HG02623 (cell line): ENCODE data around the gene HIBADH.
"Not testable (repeated sequence)": the region's sequence is repeated elsewhere in the genome, so short reads cannot be mapped to it uniquely, and the experiment has no call there.

Experiments used
- ATAC-seq: cut with Tn5 transposase; IDR thresholded peaks from one replicate; pipeline ENCODE4 v1.9.1; 2021; ENCODE audit warnings: moderate library complexity; ENCODE audit not compliant: unreplicated experiment

HIBADH gene

DNA sequence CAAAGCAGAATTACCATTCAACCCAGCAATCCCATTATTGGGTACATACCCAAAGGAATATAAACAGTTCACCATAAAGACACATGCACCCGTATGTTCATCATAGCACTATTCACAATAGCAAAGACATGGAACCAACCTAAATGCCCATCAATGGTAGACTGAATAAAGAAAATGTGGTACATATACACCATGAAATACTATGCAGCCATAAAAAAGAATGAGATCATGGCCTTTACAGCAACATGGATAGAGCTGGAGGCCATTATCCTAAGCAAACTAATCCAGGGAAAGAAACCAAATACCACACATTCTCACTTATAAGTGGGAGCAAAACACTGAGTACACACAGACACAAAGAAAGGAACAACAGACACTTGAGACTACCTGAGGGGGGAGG, 23.6 kb downstream of the HIBADH start:
- not testable (repeated sequence) for ATAC-seq

- ATAC-seq, result no peak
These were observed 26.2 kb downstream of the HIBADH start for GRCh38 chr7:27636326-27637006.

DNA sequence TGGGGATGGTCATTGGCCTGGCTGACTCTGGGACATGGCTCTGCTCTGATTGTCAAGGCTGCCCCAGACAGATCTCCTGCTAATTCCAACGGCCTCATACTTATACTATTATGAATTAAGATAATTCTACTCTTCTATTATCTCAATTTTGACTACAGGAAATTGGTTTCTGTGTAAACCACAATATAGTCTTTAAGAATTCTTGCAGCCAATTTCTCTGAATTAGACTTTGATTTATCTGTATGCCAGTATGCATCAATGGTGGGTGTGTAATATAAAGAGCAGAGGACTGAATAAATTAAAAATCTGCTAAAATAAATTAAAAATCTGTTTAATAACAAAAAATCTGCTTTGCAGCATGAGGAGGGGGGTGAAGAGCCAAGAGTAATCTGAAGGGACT, 27.0 kb downstream of the HIBADH start:
- ATAC-seq, result no peak

DNA sequence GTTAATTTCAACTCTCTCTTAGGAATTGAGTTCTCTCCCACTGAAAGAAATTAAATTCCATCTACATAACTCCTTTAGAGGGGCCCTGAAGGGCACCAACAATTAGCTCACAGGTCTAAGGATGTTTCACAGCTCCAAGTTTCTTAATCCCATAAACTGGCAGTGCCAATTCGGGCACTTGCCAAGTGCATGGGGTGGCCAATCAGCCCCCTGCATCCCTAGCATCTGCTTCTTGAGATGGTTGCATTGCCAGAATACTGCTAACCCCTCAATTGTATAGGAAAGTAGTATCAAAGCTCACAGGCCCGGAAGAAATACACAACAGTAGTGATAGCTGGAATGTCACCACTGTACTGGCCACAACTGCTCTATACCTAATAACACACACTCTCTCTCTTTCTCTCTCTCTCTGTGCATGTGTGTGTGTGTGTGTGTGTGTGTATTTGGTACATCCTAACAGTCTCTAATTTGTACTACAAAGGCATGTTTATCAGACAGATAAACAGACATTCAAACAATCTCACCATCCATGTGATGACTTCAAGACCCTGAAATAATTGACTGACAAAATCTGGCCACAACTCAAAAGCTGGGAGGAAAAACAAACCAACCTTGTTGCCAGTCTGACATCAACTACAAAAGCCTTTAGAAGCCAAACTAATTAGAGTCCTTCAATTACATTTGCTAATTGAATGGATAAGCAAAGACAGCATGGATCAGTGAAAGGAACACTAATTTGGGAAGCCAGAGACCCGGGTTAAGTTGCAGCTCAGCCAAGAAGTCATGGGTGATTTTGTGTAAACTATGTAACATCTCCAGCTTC, 27.8 kb downstream of the HIBADH start:
- ATAC-seq, result no peak

DNA sequence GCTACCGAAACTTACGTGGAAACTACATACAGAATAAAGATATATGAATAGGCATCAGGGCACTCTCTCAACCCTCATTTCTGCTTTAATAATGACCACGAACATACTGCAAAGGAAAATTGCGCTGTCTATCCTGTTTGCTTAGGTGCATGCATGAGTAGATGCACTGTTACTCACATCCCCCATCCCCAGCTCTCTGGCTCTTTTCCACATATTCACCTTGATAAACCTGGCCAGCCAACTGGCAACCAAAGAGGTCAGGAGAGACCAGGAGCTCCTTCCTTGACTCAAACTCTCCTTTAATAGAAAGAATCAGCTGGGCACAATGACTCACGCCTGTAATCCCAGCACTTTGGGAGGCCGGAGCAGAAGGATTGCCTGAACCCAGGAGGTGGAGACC, 29.6 kb downstream of the HIBADH start:
- ATAC-seq, result no peak

DNA sequence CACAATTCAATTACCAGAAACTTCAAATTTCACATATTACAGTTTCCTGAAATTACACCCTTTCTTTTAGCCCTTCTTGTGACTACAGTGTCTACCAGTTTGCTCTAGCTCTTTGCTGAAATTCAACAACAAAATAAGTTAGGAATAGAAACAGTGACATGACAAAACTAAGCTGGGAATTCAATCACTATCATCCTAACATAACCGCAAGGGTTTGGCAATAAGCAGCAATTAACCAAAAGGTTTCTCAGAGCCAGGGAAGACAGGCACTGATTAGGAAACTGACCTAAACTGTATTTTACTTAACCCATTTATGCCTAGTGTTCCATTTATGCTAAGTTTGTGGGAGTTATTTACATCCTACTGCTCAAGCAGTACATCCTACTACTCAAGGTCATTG, 31.3 kb downstream of the HIBADH start:
- ATAC-seq, result no peak

- ATAC-seq, result no peak
These were observed 35.5 kb downstream of the HIBADH start for GRCh38 chr7:27627146-27627545.

DNA sequence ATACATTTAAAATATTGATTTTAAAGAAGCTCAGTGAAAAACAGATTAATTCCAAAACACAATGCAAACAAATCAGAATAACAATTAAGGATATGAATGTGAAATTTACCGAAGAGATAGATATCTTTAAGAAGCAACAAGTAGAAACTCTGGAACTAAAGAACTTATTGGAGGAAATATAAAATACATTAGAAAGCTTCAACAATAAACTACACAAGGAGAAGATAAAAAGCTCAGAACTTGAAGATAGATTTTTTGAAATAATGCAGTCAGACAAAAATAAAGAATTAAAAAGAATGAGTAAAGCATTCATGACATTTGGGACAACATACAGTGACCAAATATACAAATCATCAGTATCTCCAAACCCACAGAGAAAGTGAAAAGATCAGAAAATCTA, 43.2 kb downstream of the HIBADH start:
- ATAC-seq, result no peak

DNA sequence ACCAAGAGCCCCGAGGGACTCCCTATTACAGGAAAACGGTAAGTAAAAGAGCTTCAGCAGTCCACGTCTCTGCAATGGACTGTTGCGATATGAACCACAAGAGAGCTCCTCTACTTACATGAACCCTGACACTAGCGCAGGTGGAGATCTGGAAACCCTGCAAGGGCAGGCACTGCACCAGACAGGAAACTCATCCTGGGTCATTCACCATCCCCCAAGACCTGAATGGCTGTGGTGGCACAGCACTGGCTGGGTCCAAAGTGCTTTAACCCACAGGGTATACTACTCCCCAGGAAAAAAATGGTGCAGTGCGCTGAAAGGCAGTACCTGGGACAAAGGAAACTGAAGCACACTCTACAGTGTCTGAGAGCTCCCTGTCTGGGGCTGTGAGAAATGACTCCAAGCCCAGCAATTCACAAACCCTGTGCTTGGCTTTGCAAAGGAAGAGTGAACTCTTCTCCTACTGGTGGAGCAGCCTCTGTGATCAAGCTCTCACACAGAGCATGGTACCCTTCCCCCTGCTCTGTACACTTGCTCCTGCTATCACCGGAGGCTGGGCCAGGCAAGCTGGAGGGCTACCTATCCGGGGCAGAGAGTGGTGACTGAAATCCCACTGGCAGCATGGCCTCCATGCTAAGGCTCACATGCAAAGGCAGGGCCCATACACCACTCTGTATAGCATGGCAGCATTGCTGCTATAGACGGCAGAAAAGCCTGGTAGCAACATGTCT, 44.9 kb downstream of the HIBADH start:
- ATAC-seq, result no peak

GRCh38 chr7:27616914-27617548, 45.7 kb downstream of the HIBADH start:
- no peak for ATAC-seq

DNA sequence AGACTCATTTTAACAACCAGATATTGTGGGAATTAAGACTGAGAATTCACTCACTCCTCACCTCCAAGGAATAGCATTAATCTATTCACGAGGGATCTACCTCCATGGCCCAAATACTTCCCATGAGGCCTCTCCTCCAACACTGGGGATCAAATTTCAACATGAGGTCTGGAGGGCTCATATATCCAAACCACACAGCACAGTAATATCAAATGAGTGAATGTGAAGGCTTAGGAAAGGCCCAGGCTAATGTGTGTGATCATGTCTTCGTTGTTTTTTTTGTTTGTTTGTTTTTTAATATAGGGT, 46.5 kb downstream of the HIBADH start:
- no peak for ATAC-seq

DNA sequence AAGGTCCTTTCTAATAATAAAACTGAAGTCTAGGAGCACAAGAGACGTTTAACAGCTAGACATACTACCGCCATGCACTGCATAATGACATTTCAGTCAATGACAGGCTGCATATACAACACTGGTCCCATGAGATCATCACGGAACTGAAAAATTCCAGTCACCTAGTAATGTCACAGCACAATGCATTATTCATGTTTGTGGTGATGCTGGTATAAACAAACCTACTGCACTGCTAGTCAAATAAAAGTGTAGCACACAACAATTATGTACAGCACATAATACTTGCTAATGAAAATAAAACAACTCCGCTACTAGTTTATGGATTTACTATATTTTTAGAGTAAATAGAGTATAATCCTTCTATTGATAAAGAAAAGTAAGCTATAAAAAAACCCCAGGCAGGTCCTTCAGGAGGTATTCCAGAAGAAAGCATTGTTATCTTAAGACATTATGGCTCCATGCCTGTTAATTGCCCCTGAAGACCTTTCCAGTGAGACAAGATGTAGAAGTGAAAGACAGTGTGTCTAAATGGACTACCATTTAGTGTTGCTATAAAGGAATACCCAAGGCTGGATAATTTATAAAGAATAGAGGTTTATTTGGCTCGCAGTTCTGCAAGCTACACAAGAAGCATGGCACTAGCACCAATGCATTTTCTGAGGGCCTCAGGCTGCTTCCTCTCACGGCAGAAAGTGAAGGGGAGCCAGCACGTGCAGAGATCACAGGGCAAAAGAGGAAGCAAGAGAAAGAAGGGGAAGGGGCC, 47.1 kb downstream of the HIBADH start:
- ATAC-seq, result no peak

GRCh38 chr7:27614095-27614494, 48.6 kb downstream of the HIBADH start:
- no peak for ATAC-seq

- ATAC-seq, result no peak
These were observed 51.6 kb downstream of the HIBADH start for GRCh38 chr7:27611059-27611458.

- ATAC-seq, result no peak
These were observed 53.7 kb downstream of the HIBADH start for GRCh38 chr7:27608776-27609495.

- ATAC-seq, result no peak
These were observed 55.5 kb downstream of the HIBADH start for GRCh38 chr7:27607210-27607606.

- ATAC-seq, result no peak
These were observed 56.1 kb downstream of the HIBADH start for GRCh38 chr7:27606270-27607209.

- ATAC-seq, result no peak
These were observed 56.9 kb downstream of the HIBADH start for GRCh38 chr7:27605689-27606269.

- no peak for ATAC-seq
These were observed 57.4 kb downstream of the HIBADH start for GRCh38 chr7:27605283-27605682.
